NCI-H526 treated with DMSO at 0.1 percent for 48 hours (cell line): Measurements from ENCODE around the gene ACSM6.

Experiments
- DNase-seq: peaks from one replicate; lab custom pipeline; 2025; lab: John Stamatoyannopoulos, UW

ACSM6 gene

GRCh38 chr10:95245425-95246055 lies 51.5 kb downstream of the ACSM6 start:
- DNase-seq: no peak

- no peak for DNase-seq
These were observed 52.6 kb downstream of the ACSM6 start for GRCh38 chr10:95246582-95247051.

DNA sequence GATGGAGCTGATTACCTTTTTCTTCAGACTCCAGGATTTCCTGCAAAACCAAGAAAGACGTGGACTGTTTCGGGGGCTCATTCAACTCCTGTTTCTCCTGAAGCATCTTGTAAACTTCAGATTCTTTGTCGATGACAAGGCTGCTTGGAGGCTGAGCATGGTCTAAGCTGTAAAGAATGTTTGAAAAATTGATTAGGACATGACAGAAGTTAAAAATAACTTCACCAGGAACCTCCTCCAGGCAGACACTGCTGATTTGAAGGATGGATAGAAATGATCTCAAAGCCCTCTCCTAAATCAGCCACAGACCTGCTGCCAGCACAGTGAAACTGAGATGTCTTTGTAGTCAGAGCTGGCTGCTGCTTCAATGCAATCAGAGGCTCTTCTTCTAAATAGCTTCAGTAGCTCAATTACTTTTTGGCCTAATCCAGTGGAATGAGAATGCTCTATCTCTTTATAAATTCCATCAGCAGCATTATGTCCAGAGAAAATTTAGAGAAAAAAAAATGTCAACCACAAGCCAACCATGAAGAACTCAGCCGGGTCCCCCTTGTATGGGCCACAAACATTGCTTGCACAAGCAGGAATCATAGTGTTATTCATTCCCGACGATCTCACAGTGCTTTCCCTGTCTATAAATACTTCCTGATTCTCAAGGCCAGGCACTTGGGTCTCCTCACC lies 53.3 kb downstream of the ACSM6 start:
- no peak for DNase-seq

DNA sequence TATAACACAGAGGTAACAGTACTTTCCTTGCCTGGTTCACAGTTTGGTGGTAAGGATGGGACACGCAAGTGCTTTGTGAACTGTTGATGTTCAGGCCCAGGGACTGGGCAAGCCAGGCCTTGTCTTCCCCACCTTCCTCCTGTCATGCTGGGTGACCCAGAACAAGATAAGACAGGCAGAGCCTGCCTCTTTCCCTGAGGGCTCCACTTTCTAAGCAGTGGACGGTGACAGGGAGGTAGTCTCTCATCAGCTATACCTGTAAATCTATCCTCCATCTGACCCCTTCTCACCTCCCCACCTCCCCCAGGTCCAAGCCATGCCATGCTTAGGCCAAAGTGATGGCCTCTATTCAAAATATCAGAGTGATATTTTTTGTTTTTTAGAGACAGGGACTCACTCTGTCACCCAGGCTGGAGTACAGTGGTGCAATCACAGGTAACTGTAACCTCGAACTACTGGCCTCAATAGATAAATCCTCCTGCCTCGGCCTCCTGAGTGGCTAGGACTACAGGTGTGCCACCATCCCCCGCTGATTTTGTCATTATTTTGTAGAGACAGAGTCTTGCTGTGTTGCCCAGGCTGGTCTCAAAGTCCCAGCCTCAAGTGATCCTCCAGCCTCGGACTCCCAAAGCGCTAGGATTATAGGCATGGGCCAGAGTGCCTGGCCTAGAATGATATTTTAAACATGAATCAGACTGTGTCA lies 54.0 kb downstream of the ACSM6 start:
- DNase-seq: no peak

DNA sequence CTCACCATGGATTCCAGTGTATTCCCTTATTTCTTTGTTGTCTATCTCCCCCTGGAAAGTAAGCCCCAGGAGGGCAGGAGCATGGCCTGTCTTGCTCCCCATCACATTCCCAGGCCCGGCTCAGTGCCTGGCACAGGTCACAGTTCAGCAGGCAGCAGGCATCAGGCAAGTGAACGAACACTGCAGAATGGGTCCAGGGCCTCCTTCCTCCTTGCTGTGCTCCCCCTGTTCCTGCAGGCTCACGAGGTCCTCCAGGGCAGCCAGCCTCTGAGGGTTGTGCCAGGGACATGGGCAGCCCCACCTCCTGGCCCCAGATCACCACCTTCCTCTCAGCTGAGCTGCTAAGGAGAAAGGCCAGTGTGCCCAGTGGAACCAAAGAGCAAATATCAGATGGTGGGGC lies 55.0 kb downstream of the ACSM6 start:
- DNase-seq: no peak

DNA sequence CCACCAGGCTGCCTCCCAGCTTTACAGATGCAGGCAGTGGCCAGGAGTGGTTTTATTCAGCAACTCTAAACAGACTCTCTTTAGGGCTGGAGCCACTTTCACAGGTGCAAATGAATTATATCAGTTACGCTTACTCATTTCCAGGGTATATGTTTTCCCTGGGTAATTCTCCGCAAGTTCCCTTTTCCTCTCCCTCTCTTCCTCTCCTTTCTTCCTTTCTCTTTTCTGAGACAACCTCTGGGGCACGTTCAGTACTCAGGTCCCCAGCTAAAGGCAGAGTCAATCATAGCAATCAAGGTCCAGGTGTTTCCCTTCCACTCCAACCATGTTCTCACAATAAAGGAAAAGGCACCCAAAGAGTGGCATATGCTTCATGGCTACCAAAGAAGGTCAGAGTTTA lies 55.4 kb downstream of the ACSM6 start:
- no peak for DNase-seq

DNA sequence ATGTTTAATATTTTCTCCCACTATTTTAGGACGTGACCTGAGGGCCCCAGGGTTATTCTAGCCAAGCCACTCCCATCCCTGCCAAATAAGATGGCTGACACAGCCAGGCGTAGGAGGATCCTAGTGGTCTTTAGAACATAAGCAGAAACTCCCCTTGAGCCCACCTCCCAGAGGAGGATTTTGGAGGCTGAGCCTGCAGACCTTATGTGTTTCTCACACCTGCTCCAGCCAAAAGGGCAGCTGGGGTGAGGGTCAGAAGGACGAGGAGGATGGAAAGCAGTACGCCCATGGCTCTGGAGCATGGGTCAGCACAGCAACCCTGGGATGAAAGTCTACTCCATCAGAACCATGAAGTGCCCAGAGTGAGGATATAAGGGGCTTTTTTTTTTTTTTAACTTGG lies 56.8 kb downstream of the ACSM6 start:
- no peak for DNase-seq

DNA sequence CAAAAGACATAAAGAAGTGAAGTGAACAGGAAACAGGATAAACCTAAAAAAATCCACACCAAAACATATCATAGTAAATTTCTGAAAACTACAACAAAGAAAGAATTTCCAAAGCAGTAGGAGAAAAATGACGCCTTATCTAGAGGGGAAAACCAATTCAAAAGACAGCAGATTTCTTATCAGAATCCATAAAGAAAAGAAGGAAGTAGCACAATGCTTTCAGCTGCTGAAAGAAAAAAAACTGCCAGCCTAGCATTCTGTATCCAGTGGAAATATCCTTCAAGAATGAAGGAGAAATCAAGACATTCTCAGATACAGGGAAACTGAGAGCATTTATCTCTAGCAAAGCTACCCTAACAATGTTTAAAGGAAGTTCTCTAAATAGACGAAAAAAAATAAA lies 59.0 kb downstream of the ACSM6 start:
- DNase-seq: no peak

GRCh38 chr10:95253686-95254085 lies 59.6 kb downstream of the ACSM6 start:
- DNase-seq: no peak

- no peak for DNase-seq
These were observed 60.6 kb downstream of the ACSM6 start for GRCh38 chr10:95254629-95255028.

GRCh38 chr10:95256268-95256667 lies 62.2 kb downstream of the ACSM6 start:
- no peak for DNase-seq

GRCh38 chr10:95257849-95258248 lies 63.8 kb downstream of the ACSM6 start:
- no peak for DNase-seq

- no peak for DNase-seq
These were observed 66.4 kb downstream of the ACSM6 start for GRCh38 chr10:95260397-95260881.

GRCh38 chr10:95260909-95261552 lies 67.0 kb downstream of the ACSM6 start:
- DNase-seq: no peak

- DNase-seq: no peak
These were observed 67.9 kb downstream of the ACSM6 start for GRCh38 chr10:95261926-95262325.

- DNase-seq: no peak
These were observed 68.9 kb downstream of the ACSM6 start for GRCh38 chr10:95262763-95263518.

DNA sequence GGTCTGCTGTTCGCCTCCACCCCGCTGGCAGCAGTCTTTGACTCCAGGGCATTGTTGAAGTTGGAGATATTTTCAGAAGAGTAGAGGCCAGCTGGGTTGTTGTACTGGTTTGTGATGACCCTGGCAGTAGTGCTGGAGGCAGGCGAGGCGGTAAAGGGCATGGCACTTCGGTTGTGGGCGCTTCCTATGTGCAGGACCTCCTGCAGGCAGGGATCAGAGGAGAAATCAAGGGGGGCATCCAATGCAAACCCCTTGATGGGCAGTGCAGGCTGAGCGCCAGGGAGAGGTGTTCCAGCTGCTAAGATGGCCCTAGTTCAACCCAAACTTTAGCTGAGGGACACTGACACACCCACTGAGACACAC lies 69.8 kb downstream of the ACSM6 start:
- DNase-seq: no peak

DNA sequence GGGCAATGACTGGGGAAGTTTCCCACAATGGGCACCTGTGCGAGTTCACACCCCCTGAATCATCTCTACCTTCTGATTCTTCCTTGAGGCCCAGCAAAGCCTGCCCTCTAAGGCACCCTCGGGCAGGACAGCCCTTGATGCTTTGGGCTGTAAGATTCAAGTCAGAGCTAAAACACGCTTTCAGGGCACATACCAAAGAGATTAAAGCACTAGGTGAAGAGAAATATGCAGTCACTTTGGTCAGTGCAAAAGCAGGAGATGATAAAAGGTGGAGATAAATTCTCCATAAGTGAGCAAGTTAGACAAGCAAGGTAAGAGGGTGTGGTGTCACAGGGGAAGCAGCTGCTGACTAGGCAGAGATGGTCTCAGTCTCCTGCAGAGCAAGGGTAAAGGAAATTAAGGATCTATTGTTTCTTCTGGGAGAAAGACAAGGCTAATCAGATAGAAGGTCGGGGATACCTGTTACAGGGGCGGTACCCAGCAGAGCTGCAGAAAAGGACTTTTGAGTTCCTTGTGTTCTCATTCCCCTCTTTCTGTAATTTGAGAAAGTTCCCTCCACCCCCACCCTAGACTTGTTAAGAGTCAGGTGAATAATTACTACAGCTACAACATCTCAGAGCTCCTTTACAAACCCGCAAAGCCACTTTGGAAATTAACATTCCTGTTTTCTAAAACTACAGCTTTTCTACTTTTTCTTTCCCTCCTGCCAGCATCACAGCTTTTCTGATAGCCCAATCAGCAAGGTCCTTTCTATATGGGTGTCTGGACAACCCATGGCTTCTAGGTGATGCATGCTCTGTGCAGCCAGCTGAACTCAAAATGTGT lies 70.4 kb downstream of the ACSM6 start:
- DNase-seq: no peak

DNA sequence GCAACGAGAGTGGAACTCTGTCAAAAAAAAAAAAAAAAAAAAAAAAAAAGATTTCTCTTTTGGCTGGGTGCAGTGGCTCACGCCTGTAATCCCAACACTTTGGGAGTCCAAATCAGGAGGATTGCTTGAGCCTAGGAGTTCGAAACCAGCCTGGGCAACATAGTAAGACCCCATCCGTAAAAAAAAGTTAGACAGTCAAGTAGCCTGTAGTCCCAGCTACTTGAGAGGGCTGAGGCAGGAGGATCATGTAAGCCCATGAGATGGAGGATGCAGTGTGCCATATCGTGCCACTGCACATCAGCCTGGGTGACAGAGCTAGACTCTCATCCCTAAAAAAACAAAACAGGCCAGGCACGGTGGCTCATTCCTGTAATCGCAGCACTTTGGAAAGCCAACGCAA lies 71.5 kb downstream of the ACSM6 start:
- DNase-seq: no peak

DNA sequence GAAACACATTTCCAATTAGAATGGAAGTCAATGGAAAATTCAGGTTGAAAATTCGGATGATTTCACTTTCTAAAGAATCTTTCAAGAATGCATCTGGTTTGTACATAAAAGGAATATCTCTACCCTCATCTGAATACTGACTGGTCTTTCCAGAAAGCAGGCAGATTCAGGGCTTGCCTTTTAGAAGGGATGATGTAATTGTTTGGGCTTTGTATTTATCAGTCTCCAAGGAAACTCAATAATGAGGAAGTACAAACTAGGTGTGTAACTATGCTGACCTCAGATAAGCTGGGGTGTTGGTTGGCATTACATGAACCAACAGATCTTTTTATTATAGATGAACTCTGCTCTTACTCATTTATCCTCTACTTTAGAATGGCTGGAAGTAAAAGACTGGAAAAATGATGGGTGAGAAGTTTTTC lies 72.6 kb downstream of the ACSM6 start:
- DNase-seq: no peak

GRCh38 chr10:95267251-95267650 lies 73.2 kb downstream of the ACSM6 start:
- DNase-seq: no peak
